Activated CD4-positive, CD25-positive, alpha-beta regulatory T cell treated with anti-CD3 and anti-CD28 coated beads, Interleukin-2, amount 50 U/mL, for 24 hours (primary cell): ENCODE data around the gene CDK13.

Experiments used
- ATAC-seq, 2 donors: fragments of 150-1000 bp; cut with Tn5 transposase; one replicate each; pipeline ENCODE4 v1.10.0; 2021; ENCODE audit warnings: mild to moderate bottlenecking in 1 of 2, moderate library complexity in 1 of 2

The CDK13 gene

DNA sequence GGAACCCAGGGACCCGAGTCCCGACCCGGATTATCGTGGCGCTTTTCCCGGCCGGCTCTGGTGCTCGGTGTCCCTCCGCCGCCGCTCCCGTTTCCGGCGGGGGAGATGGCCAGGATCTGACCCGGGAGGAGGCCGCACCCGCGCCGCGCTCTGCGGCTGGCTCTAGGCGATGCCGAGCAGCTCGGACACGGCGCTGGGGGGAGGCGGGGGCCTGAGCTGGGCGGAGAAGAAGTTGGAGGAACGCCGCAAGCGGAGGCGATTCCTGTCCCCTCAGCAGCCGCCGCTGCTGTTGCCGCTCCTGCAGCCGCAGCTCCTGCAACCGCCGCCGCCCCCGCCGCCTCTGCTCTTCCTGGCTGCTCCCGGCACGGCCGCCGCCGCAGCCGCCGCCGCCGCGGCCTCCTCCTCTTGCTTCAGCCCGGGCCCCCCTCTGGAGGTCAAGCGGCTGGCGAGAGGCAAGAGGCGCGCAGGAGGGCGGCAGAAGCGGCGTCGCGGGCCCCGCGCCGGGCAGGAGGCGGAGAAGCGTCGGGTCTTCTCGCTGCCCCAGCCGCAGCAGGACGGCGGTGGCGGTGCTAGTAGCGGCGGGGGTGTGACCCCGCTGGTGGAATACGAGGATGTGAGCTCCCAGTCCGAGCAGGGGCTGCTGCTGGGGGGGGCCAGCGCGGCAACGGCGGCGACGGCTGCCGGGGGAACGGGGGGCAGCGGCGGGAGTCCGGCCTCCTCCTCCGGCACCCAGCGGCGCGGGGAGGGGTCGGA, 593 bp downstream of the CDK13 start:
- ATAC-seq: no peak

DNA sequence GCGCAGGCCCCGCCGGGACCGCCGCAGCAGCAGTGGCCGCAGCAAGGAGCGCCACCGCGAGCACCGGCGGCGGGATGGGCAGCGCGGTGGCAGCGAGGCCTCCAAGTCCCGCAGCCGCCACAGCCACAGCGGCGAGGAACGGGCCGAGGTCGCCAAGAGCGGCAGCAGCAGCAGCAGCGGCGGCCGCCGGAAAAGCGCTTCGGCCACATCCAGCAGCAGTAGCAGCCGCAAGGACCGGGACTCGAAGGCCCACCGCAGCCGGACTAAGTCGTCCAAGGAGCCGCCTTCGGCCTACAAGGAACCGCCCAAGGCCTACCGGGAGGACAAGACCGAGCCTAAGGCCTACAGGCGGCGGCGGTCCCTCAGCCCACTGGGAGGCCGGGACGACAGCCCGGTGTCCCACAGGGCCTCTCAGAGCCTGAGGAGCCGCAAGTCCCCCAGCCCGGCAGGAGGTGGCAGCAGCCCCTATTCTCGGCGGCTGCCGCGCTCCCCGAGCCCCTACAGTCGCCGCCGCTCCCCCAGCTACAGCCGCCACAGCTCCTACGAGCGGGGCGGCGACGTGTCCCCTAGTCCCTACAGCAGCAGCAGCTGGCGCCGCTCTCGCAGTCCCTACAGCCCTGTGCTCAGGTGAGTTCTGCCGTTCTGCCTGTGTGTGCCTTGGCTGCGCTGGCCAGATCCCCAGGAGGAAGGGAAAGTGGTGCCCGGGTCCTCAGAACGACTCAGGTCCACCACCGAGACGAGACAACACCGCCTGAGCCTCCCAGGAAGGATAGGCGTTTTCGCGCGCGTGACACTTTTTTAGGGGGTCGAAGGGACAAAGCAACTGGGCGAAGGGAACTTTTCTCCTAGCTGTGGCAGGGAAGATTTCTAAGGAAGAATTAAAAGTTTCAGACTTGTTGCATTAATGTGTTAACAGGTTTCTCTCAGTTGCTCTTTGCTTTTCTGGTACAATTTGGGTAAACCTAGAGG, 1.5 kb downstream of the CDK13 start:
- peak; percentile 9 to 10 for ATAC-seq

DNA sequence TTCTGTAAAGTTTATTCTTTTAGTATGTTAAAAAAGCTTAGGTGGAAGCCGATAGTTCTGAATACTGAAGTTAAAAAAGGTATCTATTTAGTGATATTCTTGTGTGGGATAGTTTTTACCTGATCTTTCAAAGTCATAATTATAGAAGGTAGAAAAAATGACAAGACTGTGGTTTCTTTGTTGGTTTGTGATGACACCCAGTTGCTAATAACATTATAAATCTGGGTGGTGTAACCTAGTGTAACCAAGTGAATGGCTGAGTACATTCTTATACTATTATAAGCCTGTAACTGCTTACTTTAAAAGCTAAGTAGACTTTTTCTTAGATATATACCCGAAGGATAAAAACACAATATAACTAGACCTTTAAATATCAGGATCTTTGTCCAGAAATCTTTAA, 2.3 kb downstream of the CDK13 start:
- ATAC-seq: no peak

DNA sequence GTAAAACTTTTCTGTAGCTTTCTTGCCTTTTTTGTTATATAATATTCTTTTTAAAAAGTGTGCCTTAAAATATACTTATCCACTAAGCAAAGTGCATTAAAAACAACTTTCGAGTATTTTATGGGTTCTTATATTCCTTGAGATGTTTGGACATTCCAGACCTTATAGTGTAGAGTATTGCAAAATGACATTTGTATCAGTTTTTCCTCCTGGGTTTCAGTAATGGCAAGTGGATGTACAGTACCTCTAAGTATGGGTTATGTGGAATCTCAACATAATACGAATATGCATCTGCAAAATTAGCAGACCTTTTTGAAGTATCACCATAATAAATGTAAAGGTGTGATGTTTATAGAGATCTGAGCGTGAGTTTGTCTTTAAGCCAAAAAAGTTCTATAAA, 2.7 kb downstream of the CDK13 start:
- no peak for ATAC-seq

DNA sequence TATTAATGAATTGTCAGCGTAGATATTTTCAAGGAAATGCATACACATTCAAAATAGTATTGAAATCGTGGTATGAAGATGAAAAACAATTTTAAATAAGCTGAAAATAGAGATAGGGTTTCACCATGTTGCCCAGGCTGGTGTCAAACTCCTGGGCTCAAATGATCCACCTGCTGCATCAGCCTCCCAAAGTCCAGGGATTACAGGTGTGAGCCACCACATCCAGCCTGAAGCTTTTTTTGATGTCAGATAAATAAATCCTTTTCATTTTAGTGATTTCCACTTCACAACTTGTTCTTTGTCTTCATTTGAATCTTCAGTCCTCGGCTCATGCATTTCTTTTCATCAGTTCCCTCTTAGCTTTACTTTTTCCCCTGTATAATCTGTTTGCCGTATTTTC, 4.6 kb downstream of the CDK13 start:
- no peak for ATAC-seq

DNA sequence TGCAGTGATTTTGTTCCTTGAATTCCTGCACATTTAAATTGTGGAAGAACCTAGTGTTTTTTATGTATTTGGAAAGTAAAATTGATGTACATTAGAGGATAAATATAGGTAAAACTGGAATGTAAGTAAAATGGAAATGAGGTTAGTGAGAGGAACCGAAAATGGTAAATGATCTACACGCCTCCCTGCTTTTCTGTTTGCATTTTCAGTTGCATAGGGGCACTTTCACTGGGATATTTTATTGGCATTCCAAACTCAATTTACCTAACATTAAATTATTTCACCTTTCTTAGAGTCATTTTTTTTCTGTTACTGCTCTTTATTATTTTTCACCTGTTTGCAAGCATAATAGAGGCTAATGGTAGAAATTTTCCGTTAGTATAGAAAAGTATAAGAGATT, 8.0 kb downstream of the CDK13 start:
- no peak for ATAC-seq

DNA sequence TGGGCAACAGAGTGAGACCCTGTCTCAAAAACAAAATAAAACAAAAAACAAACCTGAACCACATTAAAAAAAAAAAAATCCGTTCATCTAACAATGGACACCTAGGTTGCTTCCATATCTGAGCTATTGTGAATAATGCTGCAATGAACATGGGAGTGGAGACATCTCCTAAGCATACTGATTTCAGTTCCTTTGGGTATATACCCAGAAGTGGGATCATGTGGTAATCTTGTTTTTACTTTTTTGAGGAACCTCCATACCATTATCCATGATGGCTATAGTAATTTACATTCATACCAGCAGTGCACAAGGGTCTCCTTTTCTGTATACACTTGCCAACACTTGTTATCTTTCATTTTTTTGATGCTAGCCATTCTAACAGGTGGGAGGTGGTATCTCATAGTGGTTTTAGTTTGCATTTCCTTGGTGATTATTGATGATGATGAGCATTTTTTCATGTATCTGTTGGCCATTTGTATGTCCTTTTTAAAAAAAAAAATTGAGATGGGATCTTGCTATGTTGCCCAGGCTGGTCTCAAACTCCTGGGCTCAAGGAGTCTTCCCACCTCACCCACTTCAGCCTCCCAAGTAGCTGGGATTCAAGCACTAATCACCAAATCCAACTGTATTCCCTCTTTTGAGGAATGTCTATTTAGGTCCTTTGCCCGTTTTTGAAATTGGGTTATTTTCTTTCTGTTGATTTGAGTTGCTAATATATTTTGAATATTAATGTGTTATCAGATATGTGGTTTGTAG, 17.5 kb downstream of the CDK13 start:
- no peak for ATAC-seq

DNA sequence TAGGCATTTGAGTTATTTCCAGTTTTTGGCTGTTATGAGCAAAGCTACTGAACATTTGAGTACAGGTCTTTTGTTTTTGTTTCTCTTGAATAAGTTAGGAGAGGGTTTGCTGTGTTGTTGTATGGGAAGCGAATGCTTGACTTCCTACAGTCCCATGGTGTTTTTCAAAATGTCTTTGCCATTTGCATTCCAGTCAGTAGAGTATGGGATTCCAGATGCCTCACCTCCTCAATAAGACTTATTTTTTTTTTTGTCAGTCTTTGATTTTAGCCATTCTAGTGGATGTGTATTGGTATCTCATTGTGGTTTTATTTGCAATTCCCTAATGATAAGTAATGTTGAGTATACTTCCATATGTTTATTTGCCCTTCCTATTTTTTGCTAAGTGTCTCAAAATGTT, 19.4 kb downstream of the CDK13 start:
- ATAC-seq: no peak

DNA sequence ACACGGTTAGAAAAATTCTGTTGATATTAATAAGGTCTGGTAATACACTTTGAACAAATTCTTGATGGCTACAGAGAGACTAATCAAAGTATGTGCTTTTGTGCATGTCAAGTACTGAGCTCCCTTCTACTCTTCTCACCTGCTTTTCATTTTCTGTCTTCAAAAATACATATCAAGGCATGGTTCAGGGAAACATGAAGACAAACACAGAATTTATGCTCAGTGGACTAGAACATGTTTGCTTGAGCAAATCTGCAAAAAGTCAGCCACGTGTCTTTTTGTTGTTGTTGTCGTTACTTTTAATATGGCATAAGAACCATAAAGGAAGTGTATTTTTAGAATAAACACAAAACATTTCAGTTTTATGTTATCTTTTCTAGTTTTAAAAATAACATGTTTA, 21.9 kb downstream of the CDK13 start:
- no peak for ATAC-seq

DNA sequence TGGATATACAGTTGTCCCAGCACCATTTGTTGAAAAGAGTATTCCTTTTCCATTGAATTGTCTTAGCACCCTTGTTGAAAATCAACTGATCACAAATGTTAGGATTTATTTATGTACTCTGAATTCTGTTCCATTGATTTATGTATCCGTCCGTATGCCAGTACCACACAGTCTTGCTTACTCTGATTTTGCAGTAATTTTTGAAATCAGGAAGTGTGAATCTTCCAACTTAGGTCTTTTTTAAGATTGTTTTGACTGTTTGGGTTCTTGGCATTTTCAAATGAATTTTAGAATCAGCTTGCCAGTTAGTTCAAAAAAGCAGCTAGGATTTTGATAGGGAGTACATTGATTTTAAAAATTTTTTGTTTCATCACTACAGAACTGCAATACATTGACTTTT, 23.7 kb downstream of the CDK13 start:
- ATAC-seq: no peak

DNA sequence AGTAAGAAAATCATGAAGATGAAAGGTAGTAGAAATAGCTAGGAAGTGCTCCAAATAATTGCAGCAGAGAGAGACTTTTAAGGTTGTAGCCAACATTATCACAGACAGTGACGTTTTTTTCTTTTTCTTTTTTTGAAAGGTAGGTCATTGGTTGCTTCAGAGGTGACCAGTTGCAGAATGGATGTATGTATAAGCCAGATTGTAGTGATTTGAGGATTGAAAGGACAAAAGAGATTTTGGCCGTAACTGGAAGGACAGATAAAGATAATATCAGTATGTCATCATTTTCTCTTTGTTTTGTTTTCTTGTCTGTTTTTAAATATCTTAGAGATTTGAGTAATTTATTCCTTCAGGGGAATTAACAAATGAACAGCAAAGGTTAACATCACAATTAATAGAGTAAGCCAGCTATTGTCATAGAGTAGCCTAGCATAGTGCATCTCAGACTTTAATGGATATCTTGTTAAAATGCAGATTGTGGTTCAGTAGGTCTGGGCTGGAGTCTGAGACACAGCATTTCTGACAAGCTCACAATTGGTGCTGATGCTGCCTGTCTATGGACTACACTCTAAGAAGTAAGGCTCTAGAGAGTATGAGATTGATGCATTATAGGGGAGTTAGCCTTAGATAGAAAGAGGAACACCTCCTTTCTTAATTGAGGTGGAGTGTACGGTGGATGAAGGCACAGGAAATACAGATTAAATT, 28.3 kb downstream of the CDK13 start:
- peak; percentile 15 to 37 for ATAC-seq

DNA sequence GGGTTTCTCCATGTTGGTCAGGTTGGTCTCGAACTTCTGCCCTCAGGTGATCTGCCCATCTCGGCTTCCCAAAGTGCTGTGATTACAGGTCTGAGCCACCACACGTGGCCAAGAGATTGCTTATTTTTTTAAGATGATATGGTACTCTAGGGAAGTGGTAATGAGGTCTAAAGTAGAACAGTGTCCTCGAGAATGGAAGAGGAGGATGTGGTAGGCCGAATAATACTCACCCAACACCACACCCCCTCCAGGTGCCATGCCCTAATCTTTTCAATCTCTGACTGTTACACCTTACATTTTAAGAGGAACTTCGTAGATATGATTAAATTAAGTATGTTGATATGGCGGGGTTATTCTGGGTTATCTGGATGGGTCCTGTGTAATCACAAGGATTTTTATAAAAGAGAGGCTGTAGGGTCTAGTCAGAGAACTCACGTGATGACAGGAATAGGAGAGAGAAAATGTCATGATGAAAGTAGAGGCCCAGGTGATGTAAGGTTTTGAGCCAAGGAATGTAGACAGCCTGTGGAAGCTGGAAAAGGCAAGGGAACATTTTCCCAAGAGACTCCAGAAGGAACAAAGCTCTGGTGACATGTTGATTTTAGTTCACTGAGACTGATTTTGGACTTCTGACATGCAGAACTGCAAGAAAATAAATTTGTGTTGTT, 29.5 kb downstream of the CDK13 start:
- peak; percentile 80 to 93 for ATAC-seq

DNA sequence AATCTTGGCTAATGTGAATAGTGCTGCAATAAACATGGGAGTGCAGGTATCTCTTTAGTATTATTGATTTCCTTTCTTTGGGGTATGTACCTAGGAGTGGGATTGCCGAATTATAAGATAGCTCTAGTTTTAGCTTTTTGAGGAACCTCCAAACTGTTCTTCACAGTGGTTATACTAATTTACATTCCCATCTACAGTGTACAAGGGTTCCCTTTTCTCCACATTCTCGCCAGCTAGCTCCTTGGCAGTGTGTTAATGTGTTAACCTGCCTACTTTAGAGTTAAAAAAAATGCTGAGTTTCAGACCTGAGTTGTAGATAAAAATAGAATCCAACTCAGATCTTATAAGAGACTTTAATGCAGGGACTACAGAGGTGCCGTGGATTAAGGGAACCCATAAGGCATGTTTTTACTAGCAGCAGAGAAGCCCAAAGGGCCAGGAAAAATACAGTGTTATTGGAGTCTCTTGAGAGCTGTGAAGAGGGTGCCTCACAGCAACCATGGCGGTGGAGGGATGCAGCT, 35.4 kb downstream of the CDK13 start:
- ATAC-seq: no peak

DNA sequence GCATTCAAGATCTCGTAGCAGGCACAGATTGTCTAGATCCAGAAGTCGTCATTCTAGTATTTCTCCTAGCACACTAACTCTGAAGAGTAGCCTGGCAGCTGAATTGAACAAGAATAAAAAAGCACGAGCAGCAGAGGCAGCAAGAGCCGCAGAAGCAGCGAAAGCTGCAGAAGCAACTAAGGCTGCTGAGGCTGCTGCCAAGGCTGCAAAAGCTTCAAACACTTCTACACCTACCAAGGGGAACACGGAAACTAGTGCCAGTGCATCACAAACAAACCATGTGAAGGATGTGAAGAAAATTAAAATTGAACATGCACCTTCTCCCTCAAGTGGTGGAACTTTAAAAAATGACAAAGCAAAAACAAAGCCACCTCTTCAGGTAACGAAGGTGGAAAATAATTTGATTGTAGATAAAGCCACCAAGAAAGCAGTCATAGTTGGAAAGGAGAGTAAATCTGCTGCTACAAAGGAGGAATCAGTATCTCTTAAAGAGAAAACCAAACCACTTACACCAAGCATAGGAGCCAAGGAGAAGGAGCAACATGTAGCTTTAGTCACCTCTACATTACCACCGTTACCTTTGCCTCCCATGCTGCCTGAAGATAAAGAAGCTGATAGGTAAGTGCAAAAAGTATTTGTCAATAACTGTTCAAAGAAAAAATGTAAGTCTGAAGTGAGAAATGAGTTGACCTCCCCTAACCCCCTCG, 37.7 kb downstream of the CDK13 start:
- peak in 1 of 2 donors; percentile 13 for ATAC-seq

DNA sequence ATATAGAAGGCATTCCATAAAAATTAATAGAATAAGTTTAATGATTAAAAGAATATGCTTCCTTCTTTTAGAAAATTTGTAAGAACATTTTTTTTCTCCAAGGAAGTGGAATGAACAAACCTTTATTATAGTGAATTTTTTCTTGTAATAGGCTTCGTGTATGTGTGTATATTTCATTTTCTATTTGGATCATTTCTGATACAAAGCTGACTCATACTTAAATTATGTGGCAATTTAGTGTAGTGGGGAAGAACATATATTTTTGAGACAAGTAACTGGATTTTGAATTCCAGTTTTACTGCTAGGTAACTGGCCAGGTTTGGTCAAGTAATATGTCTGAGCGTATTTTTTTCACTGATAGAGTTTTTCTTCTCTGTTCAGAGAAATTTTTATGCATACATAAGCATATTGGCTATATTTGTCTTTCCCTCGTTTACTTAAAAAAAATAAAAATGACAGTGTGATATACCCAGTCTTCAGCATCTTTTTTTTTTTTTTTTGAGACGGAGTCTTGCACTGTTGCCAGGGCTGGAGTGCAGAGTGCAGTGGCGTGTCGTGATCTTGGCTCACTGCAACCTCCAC, 50.8 kb downstream of the CDK13 start:
- peak in 1 of 2 donors; percentile 36 for ATAC-seq

DNA sequence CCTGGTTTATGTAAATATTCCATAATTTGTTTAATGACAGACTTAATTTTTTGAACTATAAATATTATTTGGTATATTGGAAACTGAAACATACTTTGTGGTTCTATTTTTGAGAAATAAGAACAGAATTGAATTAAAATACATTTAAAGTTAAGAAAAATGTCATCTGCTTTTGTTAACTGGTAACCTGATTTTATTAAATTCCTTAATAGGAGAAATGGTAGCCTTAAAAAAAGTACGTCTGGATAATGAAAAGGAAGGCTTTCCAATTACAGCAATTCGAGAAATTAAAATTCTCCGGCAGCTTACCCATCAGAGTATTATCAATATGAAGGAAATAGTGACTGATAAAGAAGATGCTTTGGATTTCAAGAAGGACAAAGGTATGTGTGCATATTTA, 51.6 kb downstream of the CDK13 start:
- no peak for ATAC-seq

DNA sequence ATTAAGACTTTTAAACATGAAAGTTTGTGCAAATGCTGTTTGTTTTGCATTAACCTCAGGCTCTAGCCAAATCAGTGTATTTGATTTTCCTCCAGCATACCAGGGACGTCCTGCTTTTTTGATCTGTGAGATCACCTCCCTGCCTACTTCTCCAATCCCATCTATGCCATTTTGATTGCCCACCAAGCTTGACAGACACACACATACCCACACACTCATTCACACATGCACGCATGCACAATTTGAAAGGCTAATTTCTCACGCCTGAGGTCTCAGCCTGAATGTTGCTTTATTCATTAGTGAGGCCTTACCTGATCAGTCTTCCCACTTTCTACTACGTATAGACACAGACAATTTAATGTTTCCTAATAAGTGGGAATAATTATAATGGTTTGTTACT, 53.5 kb downstream of the CDK13 start:
- ATAC-seq: no peak

DNA sequence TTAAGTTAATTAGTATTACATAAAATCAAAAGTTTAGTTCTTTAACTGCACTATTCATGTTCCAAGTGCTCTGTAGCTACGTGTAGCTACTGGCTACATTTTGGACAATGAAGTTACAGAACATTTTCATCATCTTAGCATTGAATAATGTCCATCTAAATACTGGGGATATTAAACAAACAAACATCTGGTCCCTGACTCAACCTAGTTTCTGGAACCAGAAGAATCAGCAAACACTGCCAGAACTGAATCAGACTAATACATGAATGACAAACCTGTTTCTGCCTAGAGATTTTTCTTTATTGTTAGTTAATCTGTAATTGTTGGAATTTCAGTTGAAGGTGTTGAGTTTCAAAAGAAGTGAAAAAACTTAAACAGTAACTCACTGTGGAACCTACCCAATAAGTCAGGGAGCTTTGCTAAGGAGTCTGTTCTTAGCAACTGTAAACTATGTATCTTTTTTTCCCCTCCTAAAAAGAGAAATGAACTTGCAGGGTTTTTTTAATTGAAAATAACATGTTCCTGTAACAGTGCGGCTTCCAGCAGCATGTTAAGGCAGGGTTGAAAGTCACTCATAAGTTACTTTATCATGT, 58.3 kb downstream of the CDK13 start:
- no peak for ATAC-seq

DNA sequence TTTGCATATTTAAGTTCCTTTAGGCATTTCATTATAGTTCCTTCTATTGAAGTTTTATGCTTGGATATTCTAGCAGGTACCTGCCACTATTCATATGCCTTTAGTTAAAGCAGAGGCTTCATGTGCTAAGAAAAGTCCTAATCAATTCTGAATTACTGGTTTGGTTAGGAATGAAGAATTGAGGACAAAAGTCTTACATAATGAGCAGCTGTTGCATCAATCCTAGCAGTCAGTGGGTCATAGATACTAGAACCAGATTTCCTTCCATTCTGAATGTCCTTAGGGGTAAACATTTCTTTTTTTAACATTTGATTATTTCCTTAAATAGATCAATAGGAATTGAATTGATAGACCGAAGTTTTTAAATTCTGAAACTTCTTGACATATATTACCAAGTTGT, 59.2 kb downstream of the CDK13 start:
- no peak for ATAC-seq

DNA sequence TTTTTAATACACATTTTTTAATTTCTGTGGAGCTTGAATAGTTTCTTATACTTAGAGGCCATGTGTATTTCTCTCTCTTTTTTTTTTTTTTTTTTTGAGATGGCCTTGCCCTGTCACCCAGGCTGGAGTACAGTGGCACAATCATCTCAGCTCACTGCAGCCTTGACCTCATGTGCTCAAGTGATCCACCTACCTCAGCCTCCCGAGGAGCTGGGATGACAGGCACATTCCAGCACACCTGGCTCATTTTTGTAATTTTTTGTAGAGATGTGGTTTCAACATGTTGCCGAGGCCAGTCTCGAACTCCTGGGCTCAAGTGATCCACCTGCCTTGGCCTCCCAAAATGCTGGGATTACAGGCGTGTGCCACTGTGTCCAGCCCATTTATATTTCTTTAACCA, 64.3 kb downstream of the CDK13 start:
- no peak for ATAC-seq
